T47D (cell line): ENCODE data around the gene CRYAB.

Experiments
- DNase-seq, 2 experiments: peaks; one replicate each; pipeline versions ENCODE4 v3.0.0 to v3.0.0-alpha.2; 2011 to 2012; ENCODE audit warnings: low read depth in 1 of 2, low spot score in 1 of 2
- JUND ChIP-seq: IDR thresholded peaks from 2 replicates; pipeline ENCODE4 v1.6.1; 2012; ENCODE audit warnings: low read depth
- in situ Hi-C: cut with HindIII; loops from 2 replicates; pipeline ENCODE4 v1.10.0; 2016; ENCODE audit warnings: low sequenced_read_pairs, low pct_unique_long_range_greater_than_20kb

CRYAB gene

DNA sequence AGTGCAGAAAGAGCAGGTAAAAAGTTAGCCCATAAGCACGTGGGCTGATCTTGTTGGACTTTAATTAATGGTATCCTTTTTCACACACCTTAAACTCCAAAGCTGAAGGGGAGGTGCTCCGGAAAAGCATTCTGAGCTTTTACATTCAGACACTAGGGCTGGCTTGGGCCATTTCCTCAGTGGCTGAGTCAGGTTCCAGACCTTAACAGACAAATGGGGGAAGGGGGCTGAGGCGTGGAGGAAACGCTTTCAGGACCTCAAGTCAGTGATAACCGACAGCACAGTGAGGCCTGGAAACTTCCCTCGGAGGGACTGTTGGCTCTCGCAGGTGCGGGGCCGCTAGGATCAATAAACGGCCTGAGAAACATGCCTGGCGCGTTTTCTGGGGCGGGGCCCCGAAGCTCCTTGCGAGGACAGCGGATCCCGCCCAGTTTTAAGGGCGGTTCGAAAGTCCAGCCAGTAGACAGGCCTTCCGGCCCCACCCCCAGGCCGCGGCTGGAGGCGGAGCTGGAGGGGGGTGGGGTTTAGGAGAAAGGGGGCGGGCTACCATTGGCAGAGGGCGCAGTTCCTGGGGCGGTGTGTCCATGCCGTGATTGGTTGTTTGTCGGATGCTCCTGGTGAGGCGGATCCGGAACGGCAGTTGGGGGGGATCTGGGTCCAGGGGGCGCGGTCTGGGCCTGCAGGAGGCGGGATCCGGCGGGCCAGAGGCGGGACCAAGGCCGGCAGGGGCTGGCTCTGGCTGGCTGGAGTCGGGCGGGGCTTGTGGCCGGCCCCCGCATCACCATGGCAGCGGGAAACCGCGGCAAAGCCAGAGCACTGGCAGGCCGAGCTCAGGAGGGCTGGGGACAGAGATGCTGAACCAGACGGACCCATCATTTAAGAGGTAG, 15.2 kb upstream of the CRYAB start:
- in situ Hi-C loops: no loop called here
- DNase-seq: peak; percentile 92 to 99
- TF ChIP-seq JUND: no peak

DNA sequence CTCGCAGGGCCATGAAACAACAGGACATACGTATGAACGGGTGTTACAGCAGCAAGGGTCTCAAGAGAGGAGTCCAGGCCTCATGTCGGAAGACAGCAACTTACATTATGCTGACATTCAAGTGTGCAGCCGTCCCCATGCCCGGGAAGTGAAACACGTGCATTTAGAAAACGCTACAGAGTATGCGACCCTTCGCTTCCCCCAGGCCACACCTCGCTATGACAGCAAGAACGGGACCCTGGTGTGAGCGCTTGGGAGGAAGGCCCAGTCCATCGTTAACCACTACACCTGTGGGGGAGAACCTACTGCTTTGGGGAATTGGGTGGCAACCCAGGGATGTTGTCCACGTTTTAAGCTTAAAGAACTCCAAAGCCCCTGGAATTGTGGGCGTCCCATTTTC, 14.4 kb upstream of the CRYAB start:
- no peak for DNase-seq
- in situ Hi-C loops: no loop called here
- no peak for TF ChIP-seq JUND

DNA sequence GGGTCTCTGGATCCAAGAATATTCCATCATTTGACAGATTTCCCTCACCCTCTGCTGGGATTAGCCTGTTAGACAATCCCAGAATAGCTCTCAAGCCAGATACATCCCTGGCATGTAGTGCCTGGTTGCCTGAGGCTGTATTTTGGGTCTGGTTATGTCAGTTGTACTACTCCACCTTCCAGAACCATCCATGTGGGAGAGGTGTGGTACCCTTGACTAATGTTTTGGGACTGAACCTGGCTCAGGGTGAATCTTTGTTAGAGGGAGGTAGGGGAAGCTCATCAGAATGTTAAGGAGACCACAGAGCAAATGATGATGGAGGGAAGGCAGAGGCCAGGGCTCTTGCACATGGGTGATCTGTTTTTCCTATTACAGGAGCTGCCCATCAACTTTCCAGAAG, 12.4 kb upstream of the CRYAB start:
- DNase-seq: peak in 1 of 2 experiments; percentile 71
- no peak for TF ChIP-seq JUND
- in situ Hi-C loops: no loop called here

DNA sequence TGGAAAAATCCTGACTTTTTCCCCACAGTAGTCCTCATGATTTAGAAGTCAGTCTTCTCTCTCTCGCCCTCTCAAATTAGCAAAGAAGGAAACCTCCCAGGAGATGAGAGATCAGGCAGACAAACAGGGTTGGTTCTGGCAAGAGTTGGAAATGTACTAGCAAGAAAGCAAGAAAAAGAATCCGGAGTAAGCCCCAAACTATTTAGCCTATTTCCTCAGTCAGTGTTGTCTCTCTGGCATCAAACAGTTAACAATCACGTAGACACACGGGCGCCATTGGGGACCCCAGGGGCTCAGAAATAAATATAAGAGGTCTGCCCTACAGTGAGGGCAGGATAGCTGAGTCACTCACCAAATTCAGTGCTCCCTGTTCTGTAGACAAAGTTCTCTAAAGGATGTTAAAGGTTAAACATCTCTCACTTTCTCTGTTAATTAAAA, 11.8 kb upstream of the CRYAB start:
- in situ Hi-C loops: no loop called here
- TF ChIP-seq JUND: no peak
- no peak for DNase-seq

DNA sequence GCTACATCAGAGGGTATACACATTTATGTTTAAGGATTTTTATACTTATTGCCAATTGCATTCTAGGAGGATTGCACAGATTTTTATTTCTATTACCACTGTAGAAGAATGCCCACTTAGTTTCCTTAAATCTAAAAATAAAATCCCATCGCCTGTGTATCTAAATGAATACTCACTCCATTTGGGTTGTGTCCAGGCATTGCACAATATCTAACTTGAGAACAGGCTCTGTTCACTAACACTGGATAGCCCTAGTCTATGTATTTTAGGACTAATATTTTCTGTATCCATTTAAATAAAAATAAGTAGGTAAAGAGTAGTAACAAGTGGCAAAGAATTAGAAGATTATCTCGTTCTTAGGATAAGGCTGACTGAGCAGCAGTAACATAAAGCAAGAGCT, 11.2 kb upstream of the CRYAB start:
- TF ChIP-seq JUND: no peak
- peak in 1 of 2 experiments; percentile 49 for DNase-seq
- in situ Hi-C loops: no loop called here

DNA sequence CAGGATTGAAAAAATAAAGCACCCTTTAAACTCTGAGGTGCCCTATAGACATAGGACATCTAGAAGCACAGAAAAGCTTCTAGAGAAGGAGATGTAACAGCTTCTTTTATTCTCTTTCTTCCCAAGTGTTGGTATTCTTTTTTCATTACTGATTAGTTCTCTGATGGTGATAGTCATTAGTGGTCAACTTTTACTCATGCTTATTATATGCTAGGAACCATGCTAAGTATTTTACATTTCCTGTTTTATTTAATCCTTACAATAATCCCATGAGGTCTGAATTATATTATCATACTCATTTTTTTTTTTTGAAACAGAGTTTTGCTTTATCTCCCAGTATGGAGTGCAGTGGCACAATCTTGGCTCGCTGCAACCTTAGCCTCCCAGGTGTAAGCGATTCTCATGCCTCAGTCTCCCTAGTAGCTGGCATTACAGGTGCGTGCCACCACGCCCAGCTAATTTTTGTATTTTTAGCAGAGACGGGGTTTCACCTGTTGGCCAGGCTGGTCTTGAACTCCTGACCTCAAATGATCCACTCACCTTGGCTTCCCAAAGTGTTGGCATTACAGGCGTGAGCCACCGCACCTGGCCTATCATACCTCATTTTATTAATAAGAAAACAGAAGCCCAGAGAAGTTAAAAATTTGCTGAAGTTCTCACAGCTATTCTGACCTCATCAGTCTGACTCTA, 10.1 kb upstream of the CRYAB start:
- DNase-seq: no peak
- no peak for TF ChIP-seq JUND
- in situ Hi-C loops: no loop called here

DNA sequence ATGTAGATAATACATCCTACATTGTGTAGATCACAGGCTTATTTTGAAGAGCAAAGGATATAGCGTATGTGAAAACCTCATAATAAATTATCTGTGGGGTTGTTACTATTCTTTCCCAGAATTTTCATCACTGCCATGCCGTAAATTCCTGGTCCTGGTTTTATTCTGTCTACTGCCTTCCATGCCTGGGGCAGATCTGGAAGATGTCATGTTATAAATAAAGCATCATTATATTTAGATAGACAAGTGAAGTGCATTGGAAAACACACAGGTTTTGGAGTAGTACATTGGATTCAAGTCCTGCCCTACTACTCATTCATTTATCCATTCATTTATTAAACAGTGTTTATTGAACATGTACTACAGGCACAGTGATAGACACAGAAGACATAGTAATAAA, 9.3 kb upstream of the CRYAB start:
- no peak for DNase-seq
- in situ Hi-C loops: no loop called here
- TF ChIP-seq JUND: no peak

DNA sequence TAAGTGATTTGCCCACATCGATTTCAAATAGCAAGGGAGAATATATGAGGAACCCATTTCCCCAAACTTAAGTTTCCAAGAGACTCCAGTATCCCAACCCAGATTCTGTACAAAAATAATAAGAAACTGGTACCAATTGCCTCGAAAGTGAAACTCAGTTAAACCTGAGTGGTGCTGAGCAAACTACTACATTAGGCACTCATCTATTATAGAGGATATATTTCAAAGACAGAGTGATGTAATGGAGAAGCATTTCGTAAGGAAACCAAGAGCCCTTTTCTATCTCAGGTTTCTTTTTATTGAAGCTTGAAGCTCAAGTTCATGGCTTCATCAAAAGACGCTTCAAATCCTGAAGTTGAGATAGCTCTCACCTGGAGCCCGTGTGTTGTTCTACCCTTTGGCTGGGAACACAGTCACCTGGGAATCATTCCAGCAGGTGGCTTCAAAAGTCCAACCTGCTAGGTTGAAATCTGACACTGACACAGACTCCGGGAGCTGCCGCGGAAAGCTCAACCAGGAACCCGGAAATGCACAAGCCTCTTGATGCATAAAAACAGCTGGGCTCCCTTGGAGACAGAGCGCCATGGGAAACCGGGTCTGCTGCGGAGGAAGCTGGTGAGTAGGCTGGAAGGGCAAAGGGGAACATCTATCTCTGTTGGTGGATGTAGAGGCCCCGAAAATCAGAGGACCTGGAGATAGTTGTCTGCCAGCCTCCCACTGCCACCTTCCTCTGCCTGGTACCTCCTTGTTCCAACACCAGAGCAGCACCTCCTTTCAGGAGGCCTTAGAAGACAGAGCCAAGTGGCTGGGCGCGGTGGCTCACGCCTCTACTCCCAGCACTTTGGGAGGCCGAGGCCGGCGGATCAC, 7.1 kb upstream of the CRYAB start, which contains the start of gene C11orf52:
Gene C11orf52, plus strand, starts transcription at position 524 of the 867 bp plus-strand sequence. Its CDS starts 60 bp downstream, at position 584.
- in situ Hi-C loops: no loop called here
- no peak for TF ChIP-seq JUND
- DNase-seq: peak; percentile 81 to 98

DNA sequence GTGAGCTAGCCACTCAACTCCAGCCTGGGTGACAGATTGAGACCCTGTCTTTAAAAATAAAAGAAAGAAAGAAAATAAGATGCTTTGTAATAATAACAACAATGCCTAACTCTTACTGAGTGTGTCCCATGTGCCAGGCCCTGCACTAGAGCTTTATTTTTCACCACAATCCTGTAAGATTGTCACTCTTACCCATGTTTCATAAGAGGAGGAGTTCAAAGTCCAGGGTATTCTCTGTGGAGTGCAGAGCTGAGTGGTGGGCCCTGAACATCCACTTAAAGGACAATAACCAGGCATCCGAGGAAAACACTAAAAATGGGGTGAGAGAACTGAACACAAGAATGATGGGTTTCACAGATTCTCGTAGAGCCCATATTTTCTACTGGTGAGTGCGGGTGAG, 6.2 kb upstream of the CRYAB start:
- TF ChIP-seq JUND: no peak
- no peak for DNase-seq
- in situ Hi-C loops: no loop called here

DNA sequence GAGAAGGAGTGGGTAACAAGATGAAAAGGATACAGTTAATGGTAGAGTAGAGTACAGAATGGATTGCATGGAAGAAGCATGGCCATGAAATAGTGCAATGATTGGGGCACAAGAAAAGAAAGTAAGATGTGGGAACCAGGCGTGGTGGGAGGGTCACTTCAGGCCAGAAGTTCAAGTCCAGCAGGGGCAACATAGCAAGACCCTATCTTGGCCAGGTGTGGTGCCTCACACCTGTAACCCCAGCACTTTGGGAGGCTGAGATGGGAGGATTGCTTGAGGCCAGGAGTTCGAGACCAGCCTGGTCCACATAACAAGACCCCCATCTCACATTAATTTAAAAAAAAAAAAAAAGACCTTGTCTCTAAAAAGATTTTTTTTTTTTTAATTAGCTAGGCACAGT, 5.7 kb upstream of the CRYAB start:
- DNase-seq: no peak
- in situ Hi-C loops: no loop called here
- no peak for TF ChIP-seq JUND

DNA sequence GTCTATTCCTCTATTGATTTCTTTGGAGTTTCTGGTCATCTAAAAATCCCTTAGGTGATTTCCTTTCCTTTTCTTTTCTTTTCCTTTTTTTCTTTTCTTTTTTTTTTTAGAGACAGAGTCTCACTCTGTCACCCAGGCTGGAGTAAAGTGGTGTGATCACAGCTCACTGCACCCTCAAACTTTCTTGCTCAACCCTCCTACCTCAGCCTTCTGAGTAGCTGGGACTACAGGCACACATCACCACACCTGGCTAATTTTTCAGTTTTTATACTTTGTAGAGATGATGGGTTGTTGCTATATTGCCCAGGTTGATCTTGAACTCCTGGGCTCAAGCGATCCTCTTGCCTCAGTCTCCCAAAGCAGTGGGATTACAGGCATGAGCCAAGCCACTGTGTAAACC, 5.2 kb upstream of the CRYAB start:
- no peak for DNase-seq
- in situ Hi-C loops: no loop called here
- TF ChIP-seq JUND: no peak

DNA sequence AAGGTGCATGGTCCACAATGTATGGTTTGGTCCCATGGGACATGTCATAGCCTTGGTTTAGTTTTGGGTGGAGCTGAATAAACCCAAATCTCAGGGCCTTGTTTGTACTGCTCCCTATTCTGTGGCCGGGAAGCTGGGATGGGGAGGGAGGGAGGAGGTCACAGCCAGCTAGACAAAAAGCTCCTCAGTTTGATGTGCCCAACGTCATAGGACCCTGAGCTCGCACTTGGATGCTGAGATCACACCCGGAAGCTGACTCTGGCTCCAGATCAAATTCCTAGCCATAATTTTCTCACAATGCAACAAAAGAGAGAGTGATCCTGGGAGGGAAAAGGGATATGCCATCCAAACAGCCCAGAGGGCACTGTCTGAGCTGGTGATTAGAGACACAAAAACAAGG, 2.4 kb upstream of the CRYAB start:
- no peak for TF ChIP-seq JUND
- in situ Hi-C loops: no loop called here
- DNase-seq: peak in 1 of 2 experiments; percentile 26
